IMR-90 (cell line): ENCODE measurements around the gene LFNG.

Experiments used
- CEBPB ChIP-seq: IDR thresholded peaks from 2 replicates; pipeline ENCODE4 v1.6.1; 2012; ENCODE audit warnings: low read depth, low read length, improper control_type of control experiment
- CHD1 ChIP-seq: IDR thresholded peaks from 2 replicates; pipeline ENCODE4 v1.6.1; 2012; ENCODE audit warnings: low read depth, low read length, improper control_type of control experiment
- FOS ChIP-seq: fragments of 150-350 bp; IDR thresholded peaks from 2 replicates; pipeline ENCODE4 v1.6.1; 2016; ENCODE audit warnings: low read depth, low read length
- MAFK ChIP-seq: IDR thresholded peaks from 2 replicates; pipeline ENCODE4 v1.6.1; 2012; ENCODE audit warnings: low read depth, low read length, improper control_type of control experiment
- MXI1 ChIP-seq: IDR thresholded peaks from 2 replicates; pipeline ENCODE4 v1.6.1; 2012; ENCODE audit warnings: low read depth, mild to moderate bottlenecking, low read length, moderate library complexity, borderline replicate concordance
- POLR2A ChIP-seq: IDR thresholded peaks from 2 replicates; pipeline ENCODE4 v1.6.1; 2012; ENCODE audit warnings: mild to moderate bottlenecking, low read depth, low read length
- RAD21 ChIP-seq: IDR thresholded peaks from 2 replicates; pipeline ENCODE4 v1.6.1; 2012; ENCODE audit warnings: low read length, improper control_type of control experiment
- RFX5 ChIP-seq: IDR thresholded peaks from 2 replicates; pipeline ENCODE4 v1.8.0; 2012; ENCODE audit warnings: low read depth, mild to moderate bottlenecking, low read length, moderate library complexity
- SMC3 ChIP-seq: fragments of 150-350 bp; IDR thresholded peaks from 2 replicates; pipeline ENCODE4 v1.6.1; 2016; ENCODE audit warnings: low read depth, mild to moderate bottlenecking, antibody characterized with exemption, low read length, moderate library complexity
- TF ChIP-seq, protein P1 (sequence below): conservative IDR thresholded peaks from 2 replicates; pipeline ENCODE4 v1.5.1; 2012; ENCODE audit warnings: mild to moderate bottlenecking, low read depth, low read length, improper control_type of control experiment
- TF ChIP-seq, protein P2 (sequence below): fragments of 150-350 bp; IDR thresholded peaks from 2 replicates; pipeline ENCODE4 v1.6.1; 2017; ENCODE audit warnings: mild to moderate bottlenecking, antibody characterized with exemption, low read length, low read depth
- TF ChIP-seq, protein P3 (sequence below): fragments of 150-350 bp; IDR thresholded peaks from 2 replicates; pipeline ENCODE4 v1.6.1; 2016; ENCODE audit warnings: low read depth, mild to moderate bottlenecking, low read length, moderate library complexity, borderline replicate concordance

- TF ChIP-seq, protein P1, sequence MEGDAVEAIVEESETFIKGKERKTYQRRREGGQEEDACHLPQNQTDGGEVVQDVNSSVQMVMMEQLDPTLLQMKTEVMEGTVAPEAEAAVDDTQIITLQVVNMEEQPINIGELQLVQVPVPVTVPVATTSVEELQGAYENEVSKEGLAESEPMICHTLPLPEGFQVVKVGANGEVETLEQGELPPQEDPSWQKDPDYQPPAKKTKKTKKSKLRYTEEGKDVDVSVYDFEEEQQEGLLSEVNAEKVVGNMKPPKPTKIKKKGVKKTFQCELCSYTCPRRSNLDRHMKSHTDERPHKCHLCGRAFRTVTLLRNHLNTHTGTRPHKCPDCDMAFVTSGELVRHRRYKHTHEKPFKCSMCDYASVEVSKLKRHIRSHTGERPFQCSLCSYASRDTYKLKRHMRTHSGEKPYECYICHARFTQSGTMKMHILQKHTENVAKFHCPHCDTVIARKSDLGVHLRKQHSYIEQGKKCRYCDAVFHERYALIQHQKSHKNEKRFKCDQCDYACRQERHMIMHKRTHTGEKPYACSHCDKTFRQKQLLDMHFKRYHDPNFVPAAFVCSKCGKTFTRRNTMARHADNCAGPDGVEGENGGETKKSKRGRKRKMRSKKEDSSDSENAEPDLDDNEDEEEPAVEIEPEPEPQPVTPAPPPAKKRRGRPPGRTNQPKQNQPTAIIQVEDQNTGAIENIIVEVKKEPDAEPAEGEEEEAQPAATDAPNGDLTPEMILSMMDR: no peak
- no peak for TF ChIP-seq RFX5
- no peak for TF ChIP-seq POLR2A
- TF ChIP-seq RAD21: no peak
- 0 out of 2 replicates have a peak, but pooled peaks have one; percentile 46 for TF ChIP-seq FOS
- no peak for TF ChIP-seq CEBPB
- TF ChIP-seq, protein P2, sequence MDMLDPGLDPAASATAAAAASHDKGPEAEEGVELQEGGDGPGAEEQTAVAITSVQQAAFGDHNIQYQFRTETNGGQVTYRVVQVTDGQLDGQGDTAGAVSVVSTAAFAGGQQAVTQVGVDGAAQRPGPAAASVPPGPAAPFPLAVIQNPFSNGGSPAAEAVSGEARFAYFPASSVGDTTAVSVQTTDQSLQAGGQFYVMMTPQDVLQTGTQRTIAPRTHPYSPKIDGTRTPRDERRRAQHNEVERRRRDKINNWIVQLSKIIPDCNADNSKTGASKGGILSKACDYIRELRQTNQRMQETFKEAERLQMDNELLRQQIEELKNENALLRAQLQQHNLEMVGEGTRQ: no peak
- TF ChIP-seq SMC3: no peak
- no peak for TF ChIP-seq MAFK
- TF ChIP-seq MXI1: no peak
- TF ChIP-seq, protein P3, sequence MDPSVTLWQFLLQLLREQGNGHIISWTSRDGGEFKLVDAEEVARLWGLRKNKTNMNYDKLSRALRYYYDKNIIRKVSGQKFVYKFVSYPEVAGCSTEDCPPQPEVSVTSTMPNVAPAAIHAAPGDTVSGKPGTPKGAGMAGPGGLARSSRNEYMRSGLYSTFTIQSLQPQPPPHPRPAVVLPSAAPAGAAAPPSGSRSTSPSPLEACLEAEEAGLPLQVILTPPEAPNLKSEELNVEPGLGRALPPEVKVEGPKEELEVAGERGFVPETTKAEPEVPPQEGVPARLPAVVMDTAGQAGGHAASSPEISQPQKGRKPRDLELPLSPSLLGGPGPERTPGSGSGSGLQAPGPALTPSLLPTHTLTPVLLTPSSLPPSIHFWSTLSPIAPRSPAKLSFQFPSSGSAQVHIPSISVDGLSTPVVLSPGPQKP: no peak
- no peak for TF ChIP-seq CHD1
Measured at GRCh38 chr7:2530071-2530987, 10.8 kb downstream of the LFNG start.
